Mesendoderm (in vitro differentiated cells): ENCODE measurements around the gene PSKH1.
"Not testable (repeated sequence)": the region's sequence is repeated elsewhere in the genome, so short reads cannot be mapped to it uniquely, and the experiment has no call there.

ENCODE experiments used
- DNase-seq: peaks from one replicate; pipeline ENCODE4 v3.0.0; 2013
- H2AK5ac ChIP-seq: 2 replicates; pipeline ENCODE4 v1.6.1; 2013; ENCODE audit warnings: low read length, inconsistent platforms
- H2BK120ac ChIP-seq: 2 replicates; pipeline ENCODE4 v1.6.1; 2013; ENCODE audit warnings: low read depth, mild to moderate bottlenecking, low read length, moderate library complexity, mixed read lengths
- H2BK15ac ChIP-seq: replicated peaks from 2 replicates; pipeline ENCODE4 v1.6.1; 2013; ENCODE audit warnings: low read depth, mild to moderate bottlenecking, moderate library complexity
- H2BK5ac ChIP-seq: 2 replicates; pipeline ENCODE4 v1.6.1; 2013; ENCODE audit warnings: low read length, inconsistent platforms
- H3K18ac ChIP-seq: 2 replicates; pipeline ENCODE4 v1.6.1; 2013; ENCODE audit warnings: mild to moderate bottlenecking, low read length, mixed read lengths
- H3K23ac ChIP-seq: one replicate; pipeline ENCODE4 v1.6.1; 2013; ENCODE audit warnings: low read length
- H3K27ac ChIP-seq: 2 replicates; pipeline ENCODE4 v1.5.1; 2013; ENCODE audit warnings: low read depth, mild to moderate bottlenecking, inconsistent platforms, low read length, moderate library complexity
- H3K27me3 ChIP-seq: 2 replicates; pipeline ENCODE4 v1.6.1; 2013; ENCODE audit warnings: low read length, control low read depth, mild to moderate bottlenecking, inconsistent platforms; ENCODE audit not compliant: insufficient read depth, poor library complexity
- H3K36me3 ChIP-seq: 2 replicates; pipeline ENCODE4 v1.6.1; 2013; ENCODE audit warnings: low read length, inconsistent platforms; ENCODE audit not compliant: control insufficient read depth, insufficient read depth
- H3K4ac ChIP-seq: one replicate; pipeline ENCODE4 v1.6.1; 2013; ENCODE audit warnings: low read depth, mild to moderate bottlenecking, low read length, moderate library complexity
- H3K4me1 ChIP-seq: 2 replicates; pipeline ENCODE4 v1.6.1; 2013; ENCODE audit warnings: low read depth, low read length, inconsistent platforms; ENCODE audit not compliant: control insufficient read depth
- H3K4me2 ChIP-seq: 2 replicates; pipeline ENCODE4 v1.6.1; 2013; ENCODE audit warnings: low read length
- H3K4me3 ChIP-seq: 2 replicates; pipeline ENCODE4 v1.5.1; 2013; ENCODE audit warnings: mild to moderate bottlenecking, low read length
- H3K56ac ChIP-seq: one replicate; pipeline ENCODE4 v1.6.1; 2013; ENCODE audit warnings: low read length
- H3K79me1 ChIP-seq: 2 replicates; pipeline ENCODE4 v1.6.1; 2013; ENCODE audit warnings: low read length, inconsistent platforms
- H3K79me2 ChIP-seq: 2 replicates; pipeline ENCODE4 v1.6.1; 2013; ENCODE audit warnings: mild to moderate bottlenecking, low read length; ENCODE audit not compliant: control insufficient read depth, insufficient read depth
- H3K9ac ChIP-seq: 2 replicates; pipeline ENCODE4 v1.6.1; 2013; ENCODE audit warnings: low read length, inconsistent platforms
- H4K5ac ChIP-seq: one replicate; pipeline ENCODE4 v1.6.1; 2013; ENCODE audit warnings: low read length
- H4K8ac ChIP-seq: one replicate; pipeline ENCODE4 v1.6.1; 2013; ENCODE audit warnings: low read depth, mild to moderate bottlenecking, control low read depth, low read length, moderate library complexity
- WGBS: extraction: QIAGEN DNeasy Blood & Tissue Kit; methylation state at CpG from one replicate; pipeline ENCODE4 v1.1.7; 2013; ENCODE audit warnings: low lambda C conversion rate, missing lambda C conversion rate; ENCODE audit not compliant: insufficient coverage; ENCODE audit errors: extremely low coverage; 5-methylcytosine and 5-hydroxymethylcytosine counted together

The PSKH1 gene

DNA sequence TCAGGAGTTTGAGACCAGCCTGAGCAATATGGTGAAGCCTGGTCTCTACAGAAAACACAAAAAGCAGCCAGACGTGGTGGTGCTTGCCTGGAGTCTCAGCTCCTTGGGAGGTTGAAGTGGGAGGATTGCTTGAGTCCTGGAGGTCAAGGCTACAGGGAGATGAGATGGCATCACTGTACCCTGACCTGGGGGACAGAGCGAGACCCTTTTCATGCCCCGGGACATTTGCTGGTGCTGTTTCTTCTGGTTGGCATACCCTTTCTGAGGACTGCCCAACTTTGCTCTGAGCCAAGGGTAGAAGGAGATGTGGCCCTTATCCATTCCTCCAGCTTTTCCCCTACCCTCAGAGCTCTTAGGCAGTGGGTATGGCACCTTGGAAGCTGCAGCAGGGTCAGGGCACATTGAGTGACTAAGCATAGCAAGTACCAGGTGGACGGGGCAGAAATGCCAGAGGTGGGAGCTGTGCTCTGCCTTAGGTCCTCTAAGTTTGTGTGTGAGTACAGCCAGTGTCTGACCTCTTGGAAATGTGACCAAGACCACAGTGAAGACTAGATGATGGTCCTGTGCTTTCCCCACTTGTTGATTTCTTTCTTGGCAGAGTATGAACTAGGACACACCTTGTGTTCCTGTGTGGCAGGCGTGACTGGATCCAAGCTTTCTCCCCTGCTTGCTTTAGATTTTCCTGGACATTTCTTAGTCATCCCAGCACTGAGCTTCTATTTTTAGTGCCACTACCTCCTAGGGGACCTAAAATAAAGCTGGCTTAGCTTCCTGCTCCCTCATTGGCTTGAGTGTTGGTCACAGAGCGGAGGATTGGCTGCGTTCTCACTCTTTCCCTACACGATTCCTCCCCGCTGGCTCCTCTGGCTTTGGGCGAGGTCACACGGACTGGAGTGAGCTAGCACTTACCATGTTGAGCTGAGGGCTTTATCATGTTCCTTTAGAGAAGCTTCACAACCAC, 30.2 kb upstream of the PSKH1 start:
- no peak overlapping the region for H2BK5ac ChIP-seq
- H3K4ac ChIP-seq = no peak overlapping the region
- peaks cover 41% of the 10 kb centered on the region for H3K79me1 ChIP-seq
- H3K4me1 ChIP-seq = no peaks in the 10 kb centered on the region
- H4K8ac ChIP-seq = no peak overlapping the region
- H4K5ac ChIP-seq = no peak overlapping the region
- WGBS = no CpG with 5 or more reads among the region's 11 CpGs
- H3K23ac ChIP-seq = no peak overlapping the region
- H3K18ac ChIP-seq = no peak overlapping the region
- H3K27ac ChIP-seq = no peak overlapping the region
- H2BK15ac ChIP-seq = no peak overlapping the region
- no peak overlapping the region for H2AK5ac ChIP-seq
- DNase-seq = no peak
- no peaks in the 10 kb centered on the region for H3K27me3 ChIP-seq
- H3K4me2 ChIP-seq = no peak overlapping the region
- H3K9ac ChIP-seq = no peak overlapping the region
- peaks cover 60% of the 10 kb centered on the region for H3K79me2 ChIP-seq
- H3K36me3 ChIP-seq = peaks cover 2% of the 10 kb centered on the region
- no peak overlapping the region for H2BK120ac ChIP-seq
- no peak overlapping the region for H3K4me3 ChIP-seq
- no peak overlapping the region for H3K56ac ChIP-seq

DNA sequence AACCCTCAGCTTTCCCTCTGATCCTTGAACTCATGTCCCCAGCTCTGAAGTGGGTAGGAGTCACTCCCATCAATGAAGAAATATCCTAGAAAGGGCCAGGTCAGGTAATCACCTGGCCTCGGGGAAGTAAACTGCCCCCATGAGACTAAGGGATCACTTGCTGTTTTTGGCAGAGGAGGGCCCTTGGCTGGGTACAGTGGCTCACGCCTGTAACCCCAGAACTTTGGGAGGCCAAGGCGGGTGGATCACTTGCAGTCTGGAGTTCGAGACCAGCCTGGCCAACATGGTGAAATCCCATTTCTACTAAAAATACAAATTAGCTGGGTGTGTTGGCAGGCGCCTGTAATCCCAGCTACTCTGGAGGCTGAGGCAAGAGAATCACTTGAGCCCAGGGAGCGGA, 29.0 kb upstream of the PSKH1 start:
- H2BK5ac ChIP-seq, H3K56ac ChIP-seq, H2BK120ac ChIP-seq, H3K36me3 ChIP-seq, H3K4me3 ChIP-seq, H4K8ac ChIP-seq, H3K4me1 ChIP-seq, DNase-seq, H3K18ac ChIP-seq, H3K9ac ChIP-seq, H2AK5ac ChIP-seq, H3K27me3 ChIP-seq, H4K5ac ChIP-seq, H3K4me2 ChIP-seq, H3K27ac ChIP-seq, H3K23ac ChIP-seq, H3K4ac ChIP-seq, H2BK15ac ChIP-seq: not testable (repeated sequence)
- no CpG with 5 or more reads among the region's 6 CpGs for WGBS
- H3K79me1 ChIP-seq = peaks cover 36% of the 10 kb centered on the region
- H3K79me2 ChIP-seq = peaks cover 48% of the 10 kb centered on the region

DNA sequence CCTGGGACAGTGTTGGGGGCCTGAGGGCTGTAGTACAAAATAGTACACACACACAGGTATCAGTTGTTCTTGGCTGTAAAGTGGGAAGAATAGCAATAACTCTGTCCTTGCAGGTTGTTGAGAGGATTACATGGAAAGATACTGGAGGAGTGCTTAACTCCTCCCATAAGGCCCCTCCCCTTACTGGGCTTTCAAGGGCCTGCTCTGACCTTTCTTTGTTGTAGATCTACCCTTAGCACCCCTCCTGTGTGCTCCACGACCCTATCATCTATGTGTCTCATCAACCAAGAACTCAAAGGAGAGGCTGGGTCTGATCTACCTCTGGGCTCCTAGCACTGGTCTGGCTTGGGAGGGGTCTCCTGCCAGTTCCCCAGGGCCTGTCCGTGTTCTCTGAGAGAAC, 28.5 kb upstream of the PSKH1 start:
- H2BK15ac ChIP-seq = no peak overlapping the region
- no peak overlapping the region for H3K4me2 ChIP-seq
- H2BK5ac ChIP-seq = no peak overlapping the region
- H3K56ac ChIP-seq = no peak overlapping the region
- H3K9ac ChIP-seq = no peak overlapping the region
- H3K4me3 ChIP-seq = no peak overlapping the region
- WGBS = no CpG with 5 or more reads among the region's 2 CpGs
- H3K4ac ChIP-seq = no peak overlapping the region
- H2BK120ac ChIP-seq = no peak overlapping the region
- H4K5ac ChIP-seq = no peak overlapping the region
- H3K27ac ChIP-seq = no peak overlapping the region
- H3K27me3 ChIP-seq = no peaks in the 10 kb centered on the region
- DNase-seq = peak; percentile 55
- peaks cover 36% of the 10 kb centered on the region for H3K79me1 ChIP-seq
- H3K23ac ChIP-seq = no peak overlapping the region
- no peak overlapping the region for H3K18ac ChIP-seq
- H3K79me2 ChIP-seq = peaks cover 44% of the 10 kb centered on the region
- H4K8ac ChIP-seq = no peak overlapping the region
- no peaks in the 10 kb centered on the region for H3K4me1 ChIP-seq
- peaks cover 6% of the 10 kb centered on the region for H3K36me3 ChIP-seq
- H2AK5ac ChIP-seq = no peak overlapping the region

DNA sequence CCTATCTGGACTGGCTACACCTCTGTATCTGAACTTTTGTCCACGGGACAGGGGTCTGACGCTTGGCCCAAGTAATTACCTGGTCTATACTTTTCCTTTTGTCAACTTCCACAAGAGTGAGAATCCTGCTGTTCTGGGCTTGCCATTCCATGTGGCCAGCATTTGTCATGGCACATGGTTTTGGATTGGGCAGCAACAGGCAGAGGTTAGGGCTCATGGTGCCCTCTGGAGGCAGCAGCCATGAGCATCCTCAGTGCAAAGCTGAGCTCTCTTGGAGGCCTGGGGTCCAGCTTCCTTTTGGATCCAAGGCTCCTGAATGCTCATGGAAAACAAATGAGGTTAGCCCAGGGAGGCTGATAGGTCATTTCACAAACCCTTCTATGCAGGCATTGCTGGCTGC, 27.7 kb upstream of the PSKH1 start:
- no peak overlapping the region for H2AK5ac ChIP-seq
- no peaks in the 10 kb centered on the region for H3K4me1 ChIP-seq

DNA sequence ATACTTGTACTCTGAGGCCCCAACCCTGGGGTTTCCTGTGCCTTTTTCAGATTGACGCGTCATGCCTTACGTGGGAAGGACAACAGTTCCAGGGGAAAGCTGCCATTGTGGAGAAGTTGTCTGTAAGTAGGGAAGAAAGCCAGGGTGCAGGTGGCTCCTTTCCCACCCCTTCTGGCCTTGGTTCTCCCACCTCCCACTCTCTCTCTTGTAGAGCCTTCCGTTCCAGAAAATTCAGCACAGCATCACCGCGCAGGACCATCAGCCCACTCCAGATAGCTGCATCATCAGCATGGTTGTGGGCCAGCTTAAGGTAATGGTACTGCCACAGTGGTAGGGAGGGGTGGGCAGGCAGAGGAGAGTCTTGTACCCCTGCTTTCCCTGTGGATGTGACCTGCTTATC, 24.8 kb upstream of the PSKH1 start:
- H3K79me2 ChIP-seq = peaks cover 13% of the 10 kb centered on the region
- no peak overlapping the region for H3K27ac ChIP-seq
- H3K9ac ChIP-seq = no peak overlapping the region
- peaks cover 16% of the 10 kb centered on the region for H3K79me1 ChIP-seq
- no peak overlapping the region for H3K56ac ChIP-seq
- H4K8ac ChIP-seq = no peak overlapping the region
- H4K5ac ChIP-seq = no peak overlapping the region
- H2BK15ac ChIP-seq = no peak overlapping the region
- no peak overlapping the region for H3K18ac ChIP-seq
- H2BK5ac ChIP-seq = no peak overlapping the region
- no peaks in the 10 kb centered on the region for H3K27me3 ChIP-seq
- H3K4me3 ChIP-seq = no peak overlapping the region
- no peak overlapping the region for H3K4ac ChIP-seq
- no peak for DNase-seq
- no peak overlapping the region for H3K23ac ChIP-seq
- H2BK120ac ChIP-seq = no peak overlapping the region
- no peak overlapping the region for H2AK5ac ChIP-seq
- H3K4me2 ChIP-seq = no peak overlapping the region
- WGBS = no CpG with 5 or more reads among the region's 6 CpGs
- peaks cover 11% of the 10 kb centered on the region for H3K36me3 ChIP-seq
- no peaks in the 10 kb centered on the region for H3K4me1 ChIP-seq

More for the DNA sequence above, 27.7 kb upstream of the PSKH1 start:
- peaks cover 6% of the 10 kb centered on the region for H3K36me3 ChIP-seq
- no peaks in the 10 kb centered on the region for H3K27me3 ChIP-seq
- peak; percentile 82 for DNase-seq
- H3K9ac ChIP-seq = no peak overlapping the region
- H4K5ac ChIP-seq = no peak overlapping the region
- H2BK15ac ChIP-seq = no peak overlapping the region
- no peak overlapping the region for H3K4ac ChIP-seq
- no peak overlapping the region for H2BK120ac ChIP-seq
- H3K23ac ChIP-seq = no peak overlapping the region
- no peak overlapping the region for H3K4me2 ChIP-seq
- WGBS = no CpG with 5 or more reads among the region's 2 CpGs
- no peak overlapping the region for H3K56ac ChIP-seq
- H3K4me3 ChIP-seq = no peak overlapping the region
- peaks cover 36% of the 10 kb centered on the region for H3K79me1 ChIP-seq
- H3K18ac ChIP-seq = no peak overlapping the region
- no peak overlapping the region for H4K8ac ChIP-seq
- H3K27ac ChIP-seq = no peak overlapping the region
- no peak overlapping the region for H2BK5ac ChIP-seq
- peaks cover 41% of the 10 kb centered on the region for H3K79me2 ChIP-seq
